Pancreas (tissue), 10 donors: ENCODE data around the gene BGN. TPM values are rescaled to one million over a fixed set of nuclear protein-coding genes. Genes with fewer than 3 reads are reported as not detected.
A peak's percentile ranks its signal among the peaks of the same experiment; 100 is the strongest.

Experiments used
- ATAC-seq, 4 donors: fragments of 200-7000 bp; cut with Tn5 transposase; one replicate each; pipeline versions ENCODE4 v1.8.0 to v1.9.1; 2020; ENCODE audit warnings: mild to moderate bottlenecking in 4 of 4, moderate library complexity in 4 of 4
- DNase-seq, 6 donors: peaks; one replicate each; pipeline ENCODE4 v3.0.0-alpha.2; 2020
- FAIRE-seq: peaks from 2 replicates; lab custom pipeline; 2012; peaks lifted over from hg19 to GRCh38; lab: Jason Lieb, UNC
- H3K27ac ChIP-seq, 4 donors: fragments of 200-600 bp; sonication (generic); 1 replicate in 3 of 4; 2 replicates in 1 of 4; pipeline versions ENCODE4 v1.5.0 to v1.8.0; 2020
- H3K27me3 ChIP-seq, 4 donors: fragments of 200-600 bp; one replicate each; pipeline ENCODE4 v1.8.0; 2021
- H3K36me3 ChIP-seq, 3 donors: fragments of 200-600 bp; sonication (generic) in 1 of 3; one replicate each; pipeline versions ENCODE4 v1.5.0 to v1.8.0; 2020 to 2021
- H3K4me1 ChIP-seq, 3 donors: fragments of 200-600 bp; one replicate each; pipeline ENCODE4 v1.8.0; 2021
- H3K4me3 ChIP-seq, 4 donors: fragments of 200-600 bp; sonication (generic) in 2 of 4; one replicate each; pipeline versions ENCODE4 v1.5.0 to v1.8.0; 2020 to 2021
- H3K9me3 ChIP-seq, 4 donors: fragments of 200-600 bp; one replicate each; pipeline ENCODE4 v1.8.0; 2021
- CTCF ChIP-seq, 4 donors: fragments of 200-600 bp; sonication (generic) in 3 of 4; IDR thresholded peaks; one replicate each; pipeline versions ENCODE4 v1.5.0 to v1.8.0; 2021; ENCODE audit warnings: antibody characterized with exemption in 4 of 4
- WGBS, 2 donors: extraction: QIAGEN DNeasy Blood & Tissue Kit; methylation state at CpG; one replicate each; pipeline ENCODE4 v1.1.7; 2013; 5-methylcytosine and 5-hydroxymethylcytosine counted together
- intact Hi-C, 3 donors: fragments of 100-400 bp; cut with DNase I; formaldehyde crosslinking; loops; one replicate each; pipeline versions ENCODE4 v1.11.1 to v1.14.2; 2022
- polyA plus RNA-seq, 2 donors: library from polyadenylated mRNA; stranded (reverse); fragments of 200-250 nt; gene quantifications; one replicate each; pipeline ENCODE4 v1.2.3, GENCODE V29; 2013
- total RNA-seq, 6 donors: library from RNA; stranded (reverse); fragmentation: NEBNext Ultra II Directional in 4 of 6; extraction: Animal tissue kit (Norgen Biotek cat#: 25700) in 4 of 6; gene quantifications; one replicate each; pipeline versions ENCODE4 v1.2.1 to v1.2.4, GENCODE V29; 2021 to 2023
- donor health status: healthy with polysubstance abuse.
- donor health status: DM: no; HTN: no; CAD: no; lungs with moderate emphysema.
- donor health status: DM: no; HTN: no; CAD: no.
- donor health status: control.
- donor health status: control.
- donor health status: Bipolar disorder and iron deficiency.
- donor health status: DM: yes; HTN: yes; CAD: no.
- donor health status: DM: no; HTN: no; CAD: no.
- donor health status: DM: no; HTN: no; CAD: no.
- donor health status: DM: yes; HTN: yes; CAD: no.

Gene BGN
- total and polyA plus RNA-seq, 8 donors, result 4.0 to 113 (median 20.4) TPM

- H3K36me3 ChIP-seq, result no peaks in the 10 kb centered on the region
- H3K27me3 ChIP-seq, result peaks cover 0 to 7% (median 2%) of the 10 kb centered on the region in 4 donors
- no peak overlapping the region for H3K27ac ChIP-seq
- no peak for TF ChIP-seq CTCF (IDR thresholded peaks at IDR 0.05)
- H3K4me1 ChIP-seq, result no peaks in the 10 kb centered on the region
- DNase-seq (no peak), ATAC-seq (no peak), FAIRE-seq (no peak)
- intact Hi-C loops, result no loop called here
- 81 to 82% methylated on average over 12 of the region's 12 CpGs for whole genome bisulfite sequencing, 2 donors
- H3K9me3 ChIP-seq, result no peaks in the 10 kb centered on the region
- H3K4me3 ChIP-seq, result no peak overlapping the region
Measured at GRCh38 chrX:153492543-153492942, 2.2 kb upstream of the BGN start.

GRCh38 chrX:153493085-153493484 lies 1.7 kb upstream of the BGN start:
- Histone ChIP-seq H3K4me1 (no peaks in the 10 kb centered on the region), H3K4me3 (no peak overlapping the region), H3K9me3 (no peaks in the 10 kb centered on the region), H3K36me3 (no peaks in the 10 kb centered on the region), H3K27ac (no peak overlapping the region), H3K27me3 (peaks cover 0 to 7% (median 2%) of the 10 kb centered on the region in 4 donors)
- no peak for TF ChIP-seq CTCF (IDR thresholded peaks at IDR 0.05)
- 83 to 85% methylated on average over 11 of the region's 11 CpGs for WGBS, 2 donors
- intact Hi-C loops, result no loop called here
- DNase-seq, result no peak
- ATAC-seq, result no peak
- FAIRE-seq, result no peak

- peaks cover 0 to 7% (median 2%) of the 10 kb centered on the region in 4 donors for H3K27me3 ChIP-seq
- peak in 1 of 4 donors; percentile 14 for ATAC-seq
- H3K4me3 ChIP-seq, result no peak overlapping the region
- H3K36me3 ChIP-seq, result no peaks in the 10 kb centered on the region
- H3K4me1 ChIP-seq, result no peaks in the 10 kb centered on the region
- no peak for TF ChIP-seq CTCF (IDR thresholded peaks at IDR 0.05)
- no peak for FAIRE-seq
- H3K27ac ChIP-seq, result no peak overlapping the region
- H3K9me3 ChIP-seq, result no peaks in the 10 kb centered on the region
- no peak for DNase-seq
- intact Hi-C loops, result no loop called here
- WGBS, 2 donors, result 78 to 83% methylated on average over 12 of the region's 12 CpGs
Measured at GRCh38 chrX:153494061-153494460, 719 bp upstream of the BGN start.

- ATAC-seq, result peak in 2 of 4 donors; percentile 11
- Histone ChIP-seq H3K9me3 (no peaks in the 10 kb centered on the region), H3K4me3 (peak overlapping the region in 1 of 4 donors; percentile 18), H3K4me1 (no peaks in the 10 kb centered on the region), H3K36me3 (no peaks in the 10 kb centered on the region), H3K27me3 (peaks cover 0 to 7% (median 2%) of the 10 kb centered on the region in 4 donors), H3K27ac (no peak overlapping the region)
- FAIRE-seq, result no peak
- intact Hi-C loops, result no loop called here
- no peak for DNase-seq
- 28 to 52% methylated on average over 17 of the region's 17 CpGs for WGBS, 2 donors
- TF ChIP-seq CTCF (IDR thresholded peaks at IDR 0.05), result no peak
Measured at GRCh38 chrX:153495362-153495751, 577 bp downstream of the BGN start.

- H3K4me3 ChIP-seq, result peak overlapping the region in 1 of 4 donors; percentile 3
- intact Hi-C loops, result no loop called here
- H3K4me1 ChIP-seq, result no peaks in the 10 kb centered on the region
- H3K36me3 ChIP-seq, result no peaks in the 10 kb centered on the region
- no peaks in the 10 kb centered on the region for H3K9me3 ChIP-seq
- no peak for TF ChIP-seq CTCF (IDR thresholded peaks at IDR 0.05)
- DNase-seq (no peak), FAIRE-seq (no peak), ATAC-seq (no peak)
- WGBS, 2 donors, result 70 to 76% methylated on average over 15 to 18 of the region's 18 CpGs
- no peak overlapping the region for H3K27ac ChIP-seq
- peaks cover 0 to 7% (median 2%) of the 10 kb centered on the region in 4 donors for H3K27me3 ChIP-seq
Measured at GRCh38 chrX:153495903-153496589, 1.3 kb downstream of the BGN start.
